IMR-90 (cell line): ENCODE measurements around the gene SIM1. TPM values are rescaled to one million over a fixed set of nuclear protein-coding genes. Genes with fewer than 3 reads are reported as not detected.

Experiments used
- ATAC-seq: fragments of 200-7000 bp; cut with Tn5 transposase; 2 replicates; pipeline ENCODE4 v1.9.1; 2020; ENCODE audit warnings: low read depth, mild to moderate bottlenecking, moderate library complexity
- BruUV-seq: library from RNA; stranded (reverse); fragments of 400-500 nt; replicated peaks from 2 replicates; lab custom pipeline; 2021; lab: Mats Ljungman, UMichigan
- CTCF ChIA-PET: fragments of 300-600 bp; formaldehyde crosslinking; extraction: SDS; loops from one replicate; lab custom pipeline; 2021; ENCODE audit warnings: antibody characterized with exemption; lab: Yijun Ruan, JAX
- POLR2A ChIA-PET: fragments of 300-600 bp; sonication (Branson Sonifier 250); formaldehyde crosslinking; loops from one replicate; lab custom pipeline; 2022; ENCODE audit warnings: antibody characterized with exemption; ENCODE audit not compliant: unreplicated experiment; lab: Charles Lee
- DNase-seq: peaks from one replicate; pipeline ENCODE4 v3.0.0; 2013
- H2AFZ ChIP-seq: replicated peaks from 2 replicates; pipeline ENCODE3; 2013; ENCODE audit warnings: low read length, mild to moderate bottlenecking; ENCODE audit not compliant: poor library complexity
- H2AK5ac ChIP-seq: 2 replicates; pipeline ENCODE4 v1.6.1; 2013; ENCODE audit warnings: low read depth, low read length, inconsistent platforms
- H2AK9ac ChIP-seq: replicated peaks from 2 replicates; pipeline ENCODE3; 2013; ENCODE audit warnings: mild to moderate bottlenecking, low read depth, low read length, moderate library complexity; ENCODE audit not compliant: poor library complexity
- H2BK120ac ChIP-seq: 2 replicates; pipeline ENCODE4 v1.6.1; 2013; ENCODE audit warnings: low read depth, low read length, inconsistent platforms
- H2BK15ac ChIP-seq: 3 replicates; pipeline ENCODE4 v1.6.1; 2013; ENCODE audit warnings: low read depth, low read length, inconsistent platforms
- H2BK20ac ChIP-seq: 2 replicates; pipeline ENCODE4 v1.6.1; 2013; ENCODE audit warnings: low read depth, mild to moderate bottlenecking, inconsistent platforms, low read length, moderate library complexity
- H2BK5ac ChIP-seq: 2 replicates; pipeline ENCODE4 v1.6.1; 2013; ENCODE audit warnings: mild to moderate bottlenecking, low read depth, low read length, inconsistent platforms; ENCODE audit not compliant: poor library complexity, severe bottlenecking
- H3K14ac ChIP-seq: replicated peaks from 2 replicates; pipeline ENCODE4 v1.6.1; 2013; ENCODE audit warnings: low read depth, low read length, inconsistent platforms
- H3K18ac ChIP-seq: 2 replicates; pipeline ENCODE4 v1.6.1; 2013; ENCODE audit warnings: low read depth, low read length, control low read depth
- H3K23ac ChIP-seq: 2 replicates; pipeline ENCODE4 v1.6.1; 2013; ENCODE audit warnings: low read depth, low read length, inconsistent platforms
- H3K27ac ChIP-seq: 2 replicates; pipeline ENCODE4 v1.5.1; 2013; ENCODE audit warnings: mild to moderate bottlenecking, control low read depth, low read length; ENCODE audit not compliant: insufficient read depth
- H3K27me3 ChIP-seq: 2 replicates; pipeline ENCODE4 v1.6.1; 2013; ENCODE audit warnings: low read length; ENCODE audit not compliant: control insufficient read depth, insufficient read depth
- H3K36me3 ChIP-seq: 2 replicates; pipeline ENCODE4 v1.6.1; 2013; ENCODE audit warnings: low read length, mixed read lengths; ENCODE audit not compliant: control insufficient read depth, insufficient read depth
- H3K4ac ChIP-seq: 2 replicates; pipeline ENCODE4 v1.6.1; 2013; ENCODE audit warnings: low read depth, low read length, inconsistent platforms
- H3K4me1 ChIP-seq: 2 replicates; pipeline ENCODE4 v1.6.1; 2013; ENCODE audit warnings: low read length, mixed read lengths; ENCODE audit not compliant: control insufficient read depth, insufficient read depth
- H3K4me2 ChIP-seq: 2 replicates; pipeline ENCODE4 v1.6.1; 2013; ENCODE audit warnings: low read depth, mild to moderate bottlenecking, control low read depth, low read length, moderate library complexity
- H3K4me3 ChIP-seq: 2 replicates; pipeline ENCODE4 v1.5.1; 2013; ENCODE audit warnings: low read depth, mild to moderate bottlenecking, control low read depth, low read length, moderate library complexity; ENCODE audit not compliant: insufficient read depth
- H3K56ac ChIP-seq: 2 replicates; pipeline ENCODE4 v1.6.1; 2013; ENCODE audit warnings: low read length, inconsistent platforms; ENCODE audit not compliant: insufficient read depth; ENCODE audit errors: extremely low read depth
- H3K79me1 ChIP-seq, 2 experiments: 2 replicates each; pipeline ENCODE4 v1.6.1; 2013; ENCODE audit warnings: low read length in 2 of 2, inconsistent platforms in 1 of 2, low read depth in 1 of 2
- H3K9ac ChIP-seq: 2 replicates; pipeline ENCODE4 v1.6.1; 2013; ENCODE audit warnings: low read depth, low read length, control low read depth
- H3K9me1 ChIP-seq: 2 replicates; pipeline ENCODE4 v1.6.1; 2013; ENCODE audit warnings: low read length, inconsistent platforms; ENCODE audit not compliant: insufficient read depth
- H3K9me3 ChIP-seq: 2 replicates; pipeline ENCODE4 v1.6.1; 2013; ENCODE audit warnings: low read length; ENCODE audit not compliant: control insufficient read depth, insufficient read depth
- H4K20me1 ChIP-seq: 2 replicates; pipeline ENCODE4 v1.6.1; 2013; ENCODE audit warnings: low read length, inconsistent platforms; ENCODE audit not compliant: insufficient read depth
- H4K5ac ChIP-seq: 2 replicates; pipeline ENCODE4 v1.6.1; 2013; ENCODE audit warnings: mild to moderate bottlenecking, low read depth, low read length, control low read depth
- H4K8ac ChIP-seq, 2 experiments: 2 replicates each; pipeline ENCODE4 v1.6.1; 2013; ENCODE audit warnings: low read depth in 2 of 2, low read length in 2 of 2, control low read depth in 1 of 2, inconsistent platforms in 1 of 2
- H4K91ac ChIP-seq: 2 replicates; pipeline ENCODE4 v1.6.1; 2013; ENCODE audit warnings: low read depth, low read length, inconsistent platforms; ENCODE audit not compliant: insufficient read depth
- BHLHE40 ChIP-seq: fragments of 150-350 bp; IDR thresholded peaks from 2 replicates; pipeline ENCODE4 v1.6.1; 2016; ENCODE audit warnings: mild to moderate bottlenecking, low read depth, low read length
- CHD1 ChIP-seq: IDR thresholded peaks from 2 replicates; pipeline ENCODE4 v1.6.1; 2012; ENCODE audit warnings: low read depth, low read length, improper control_type of control experiment
- RFX5 ChIP-seq: IDR thresholded peaks from 2 replicates; pipeline ENCODE4 v1.8.0; 2012; ENCODE audit warnings: low read depth, mild to moderate bottlenecking, low read length, moderate library complexity
- USF2 ChIP-seq: fragments of 150-350 bp; IDR thresholded peaks from 2 replicates; pipeline ENCODE4 v1.6.1; 2017; ENCODE audit warnings: mild to moderate bottlenecking, antibody characterized with exemption, low read length, low read depth
- WGBS, 2 experiments: methylation state at CpG; one replicate each; pipeline versions ENCODE4 v1.1.5 to v1.1.7; 2013; ENCODE audit warnings: missing lambda C conversion rate in 2 of 2; ENCODE audit not compliant: insufficient read length in 1 of 2; ENCODE audit errors: extremely low coverage in 2 of 2; 5-methylcytosine and 5-hydroxymethylcytosine counted together
- dilution Hi-C: fragments of 300-500 bp; cut with HindIII; formaldehyde crosslinking; loops from one replicate; pipeline ENCODE4 v1.14.3; 2018; ENCODE audit warnings: low sequenced_read_pairs; ENCODE audit not compliant: unreplicated experiment
- in situ Hi-C: fragments of 300-500 bp; cut with MboI; formaldehyde crosslinking; loops from 3 replicates; pipeline ENCODE4 v1.14.3; 2019; ENCODE audit warnings: low sequenced_read_pairs, inconsistent platforms, mixed read lengths
- intact Hi-C: fragments of 100-400 bp; cut with micrococcal nuclease; formaldehyde crosslinking; loops from 2 replicates; pipeline ENCODE4 v1.10.0; 2022
- polyA plus RNA-seq, 3 experiments: library from polyadenylated mRNA; depleted of rRNA; stranded (reverse); fragments of >200 nt; gene quantifications; 2 replicates each; pipeline ENCODE4 v1.2.3, GENCODE V29; 2012; ENCODE audit warnings: low replicate concordance in 1 of 3
- total RNA-seq: library from RNA; depleted of rRNA; stranded (reverse); fragments of >200 nt; gene quantifications from 2 replicates; pipeline ENCODE4 v1.2.3, GENCODE V29; 2012

Gene SIM1
- total and polyA plus RNA-seq, 2 of the 4 experiments (the other 2 are of a cell fraction) = not detected

- Histone ChIP-seq H3K23ac (no peak overlapping the region), H3K27me3 (no peaks in the 10 kb centered on the region), H2AFZ (no peak overlapping the region), H2BK15ac (0 out of 3 replicates have a peak overlapping the region, but pooled peaks have one; percentile 61), H3K79me1 (no peaks in the 10 kb centered on the region), H3K36me3 (no peaks in the 10 kb centered on the region), H4K5ac (no peak overlapping the region), H2AK5ac (no peak overlapping the region), H3K4me3 (no peak overlapping the region), H4K8ac (peak overlapping the region in 1 of 2 experiments; percentile 67; a peak in 1 of 4 replicates), H3K4me2 (peak overlapping the region; percentile 51), H3K27ac (no peak overlapping the region), H2BK120ac (peak overlapping the region; percentile 79), H3K9ac (no peak overlapping the region), H3K9me1 (no peaks in the 10 kb centered on the region), H4K91ac (no peak overlapping the region), H2AK9ac (no peak overlapping the region), H3K56ac (no peak overlapping the region), H2BK20ac (peak overlapping the region; percentile 43), H3K14ac (no peak overlapping the region), H4K20me1 (no peaks in the 10 kb centered on the region), H2BK5ac (peak overlapping the region; percentile 77), H3K4ac (no peak overlapping the region), H3K18ac (no peak overlapping the region), H3K4me1 (peaks cover 5% of the 10 kb centered on the region), H3K9me3 (no peaks in the 10 kb centered on the region)
- intact Hi-C loops = loop anchor here (2.0 kb wide), 1 partner anchor 171 kb away; no protein-coding TSS in a partner anchor
- CTCF ChIA-PET = no interaction called here
- peak; percentile 83 for DNase-seq
- in situ Hi-C loops = no loop called here
- POLR2A ChIA-PET = no interaction called here
- dilution Hi-C loops = no loop called here
- TF ChIP-seq CHD1 (no peak), USF2 (peak; percentile 17; the same call in 1 of the 2 replicates), RFX5 (0 out of 2 replicates have a peak, but pooled peaks have one; percentile 20), BHLHE40 (peak; percentile 34; the same call in 1 of the 2 replicates)
- no TSS peak for BruUV-seq
- WGBS, 2 experiments = no CpG with 5 or more reads among the region's 4 CpGs
- peak; percentile 60 for ATAC-seq
These were observed 116.7 kb downstream of the SIM1 start for GRCh38 chr6:100347901-100348550.
